ENCODE measurements around the gene SETBP1. TPM values are rescaled to one million over a fixed set of nuclear protein-coding genes. Genes with fewer than 3 reads are reported as not detected.

Gene SETBP1
- total RNA-seq, 4 donors from 2014 or later: 7.8 to 16.6 (median 11.7) TPM

GRCh38 chr18:44862112-44862511 lies 181.4 kb downstream of the SETBP1 start:
- intact Hi-C loops (cut with DNase I; ENCODE audit: low total_unique reads): no loop called here
- no peak for DNase-seq (ENCODE audit: low spot score in 2 of 2)
- 92 to 98% methylated on average over 3 of the region's 3 CpGs for WGBS, 2 donors
- TF ChIP-seq POLR2A (IDR thresholded peaks at IDR 0.05): no peak
- TF ChIP-seq CTCF (IDR thresholded peaks at IDR 0.05): no peak
- no peak overlapping the region for H3K4me3 ChIP-seq (ENCODE audit: low read depth, poor library complexity, severe bottlenecking)

- intact Hi-C loops (cut with DNase I; ENCODE audit: low total_unique reads): no loop called here
- H3K4me3 ChIP-seq (ENCODE audit: low read depth, poor library complexity, severe bottlenecking): no peak overlapping the region
- no peak for DNase-seq (ENCODE audit: low spot score in 2 of 2)
- TF ChIP-seq POLR2A (IDR thresholded peaks at IDR 0.05) (no peak), CTCF (IDR thresholded peaks at IDR 0.05) (no peak)
- WGBS, 2 donors: 79 to 94% methylated on average over 1 of the region's 1 CpG
Measured at GRCh38 chr18:44866103-44866502, 185.4 kb downstream of the SETBP1 start.

- no peak overlapping the region for H3K4me3 ChIP-seq (ENCODE audit: low read depth, poor library complexity, severe bottlenecking)
- TF ChIP-seq POLR2A (IDR thresholded peaks at IDR 0.05): no peak
- TF ChIP-seq CTCF (IDR thresholded peaks at IDR 0.05): no peak
- intact Hi-C loops (cut with DNase I; ENCODE audit: low total_unique reads): no loop called here
- 69 to 70% methylated on average over 4 of the region's 4 CpGs for WGBS, 2 donors
- no peak for DNase-seq (ENCODE audit: low spot score in 2 of 2)
Measured at GRCh38 chr18:44869533-44869932, 188.8 kb downstream of the SETBP1 start.

GRCh38 chr18:44870631-44871502 lies 190.2 kb downstream of the SETBP1 start:
- intact Hi-C loops (cut with DNase I; ENCODE audit: low total_unique reads): no loop called here
- H3K4me3 ChIP-seq (ENCODE audit: low read depth, poor library complexity, severe bottlenecking): no peak overlapping the region
- TF ChIP-seq POLR2A (IDR thresholded peaks at IDR 0.05) (no peak), CTCF (IDR thresholded peaks at IDR 0.05) (no peak)
- 78 to 87% methylated on average over 11 of the region's 11 CpGs for WGBS, 2 donors
- no peak for DNase-seq (ENCODE audit: low spot score in 2 of 2)

GRCh38 chr18:44871771-44872170 lies 191.1 kb downstream of the SETBP1 start:
- H3K4me3 ChIP-seq (ENCODE audit: low read depth, poor library complexity, severe bottlenecking): no peak overlapping the region
- no peak for TF ChIP-seq CTCF (IDR thresholded peaks at IDR 0.05)
- TF ChIP-seq POLR2A (IDR thresholded peaks at IDR 0.05): no peak
- WGBS, 2 donors: 70 to 83% methylated on average over 3 of the region's 3 CpGs
- no peak for DNase-seq (ENCODE audit: low spot score in 2 of 2)
- intact Hi-C loops (cut with DNase I; ENCODE audit: low total_unique reads): no loop called here

All from lower leg skin (tissue), 4 donors.